ENCODE results near the gene PDCD6IP.

- TF ChIP-seq CTCF (IDR thresholded peaks at IDR 0.05) (no peak), POLR2AphosphoS5 (IDR thresholded peaks at IDR 0.05) (no peak)
Measured at GRCh38 chr3:33848624-33849347, 50.4 kb downstream of the PDCD6IP start.
